ENCODE data around the gene TAF6L.
A peak's percentile ranks its signal among the peaks of the same experiment; 100 is the strongest.

TAF6L gene

GRCh38 chr11:62752177-62752785, 18.9 kb upstream of the TAF6L start:
- Histone ChIP-seq H3K36me3 (ENCODE audit: insufficient read depth, low read length) (no peaks in the 10 kb centered on the region), H3K79me2 (ENCODE audit: insufficient read depth, low read length) (peaks cover 19% of the 10 kb centered on the region; the same call in 1 of the 2 replicates), H3K9me3 (ENCODE audit: insufficient read depth, low read depth, low read length) (no peaks in the 10 kb centered on the region), H4K20me1 (ENCODE audit: insufficient read depth, low read length, poor library complexity, severe bottlenecking) (peaks cover 5% of the 10 kb centered on the region), H3K27me3 (ENCODE audit: insufficient read depth, low read length, poor library complexity, severe bottlenecking) (no peaks in the 10 kb centered on the region), H3K4me1 (ENCODE audit: insufficient read depth, low read length, poor library complexity, severe bottlenecking) (peaks cover 17% of the 10 kb centered on the region), H3K4me2 (ENCODE audit: low read depth, low read length, poor library complexity, severe bottlenecking) (peak overlapping the region; percentile 84), H3K4me3 (ENCODE audit: low read length, poor library complexity, severe bottlenecking) (no peak overlapping the region), H3K9ac (ENCODE audit: low read depth, low read length, poor library complexity, severe bottlenecking) (peak overlapping the region; percentile 72), H3F3A (ENCODE audit: low read depth) (no peaks in the 10 kb centered on the region), H3K9me2 (replicated peaks; ENCODE audit: low read depth, low read length) (no peaks in the 10 kb centered on the region), H2AFZ (ENCODE audit: low read length) (no peak overlapping the region)
- no peak for TF ChIP-seq CTCF (conservative IDR thresholded peaks at IDR 0.05; ENCODE audit: low read length)
- TF ChIP-seq EZH2phosphoT487 (IDR thresholded peaks at IDR 0.05; ENCODE audit: borderline replicate concordance) = no peak

- Histone ChIP-seq H3K9me3 (ENCODE audit: insufficient read depth, low read depth, low read length) (no peaks in the 10 kb centered on the region), H3F3A (ENCODE audit: low read depth) (no peaks in the 10 kb centered on the region), H3K9ac (ENCODE audit: low read depth, low read length, poor library complexity, severe bottlenecking) (peak overlapping the region; percentile 72), H2AFZ (ENCODE audit: low read length) (no peak overlapping the region; the same call in 1 of the 2 replicates), H3K9me2 (replicated peaks; ENCODE audit: low read depth, low read length) (no peaks in the 10 kb centered on the region), H3K36me3 (ENCODE audit: insufficient read depth, low read length) (no peaks in the 10 kb centered on the region), H3K4me3 (ENCODE audit: low read length, poor library complexity, severe bottlenecking) (peak overlapping the region; percentile 78), H3K79me2 (ENCODE audit: insufficient read depth, low read length) (peaks cover 19% of the 10 kb centered on the region; the same call in 1 of the 2 replicates), H3K4me1 (ENCODE audit: insufficient read depth, low read length, poor library complexity, severe bottlenecking) (peaks cover 17% of the 10 kb centered on the region), H3K27me3 (ENCODE audit: insufficient read depth, low read length, poor library complexity, severe bottlenecking) (no peaks in the 10 kb centered on the region), H4K20me1 (ENCODE audit: insufficient read depth, low read length, poor library complexity, severe bottlenecking) (peaks cover 5% of the 10 kb centered on the region), H3K4me2 (ENCODE audit: low read depth, low read length, poor library complexity, severe bottlenecking) (peak overlapping the region; percentile 84)
- TF ChIP-seq CTCF (conservative IDR thresholded peaks at IDR 0.05; ENCODE audit: low read length) (no peak), EZH2phosphoT487 (IDR thresholded peaks at IDR 0.05; ENCODE audit: borderline replicate concordance) (no peak)
Measured at GRCh38 chr11:62752994-62753735, 18.0 kb upstream of the TAF6L start.

- Histone ChIP-seq H3K9ac (ENCODE audit: low read depth, low read length, poor library complexity, severe bottlenecking) (peak within 1 kb of the TSS; percentile 72), H4K20me1 (ENCODE audit: insufficient read depth, low read length, poor library complexity, severe bottlenecking) (peaks cover 5% of the 10 kb centered on the region), H3K27me3 (ENCODE audit: insufficient read depth, low read length, poor library complexity, severe bottlenecking) (no peaks in the 10 kb centered on the region), H3K4me3 (ENCODE audit: low read length, poor library complexity, severe bottlenecking) (peak within 1 kb of the TSS; percentile 78), H3K9me2 (replicated peaks; ENCODE audit: low read depth, low read length) (no peaks in the 10 kb centered on the region), H3K4me2 (ENCODE audit: low read depth, low read length, poor library complexity, severe bottlenecking) (peak within 1 kb of the TSS; percentile 84), H3K36me3 (ENCODE audit: insufficient read depth, low read length) (no peaks in the 10 kb centered on the region), H3K4me1 (ENCODE audit: insufficient read depth, low read length, poor library complexity, severe bottlenecking) (peaks cover 17% of the 10 kb centered on the region), H2AFZ (ENCODE audit: low read length) (peak within 1 kb of the TSS; percentile 90), H3K9me3 (ENCODE audit: insufficient read depth, low read depth, low read length) (no peaks in the 10 kb centered on the region), H3K79me2 (ENCODE audit: insufficient read depth, low read length) (peaks cover 19% of the 10 kb centered on the region; the same call in 1 of the 2 replicates), H3F3A (ENCODE audit: low read depth) (no peaks in the 10 kb centered on the region)
- TF ChIP-seq CTCF (conservative IDR thresholded peaks at IDR 0.05; ENCODE audit: low read length) (no peak), EZH2phosphoT487 (IDR thresholded peaks at IDR 0.05; ENCODE audit: borderline replicate concordance) (no peak)
Measured at GRCh38 chr11:62753736-62754603, 17.2 kb upstream of the TAF6L start, which contains the start of gene ZBTB3. Gene ZBTB3, minus strand, starts transcription at chr11:62754160. Its CDS starts 496 bp downstream, at chr11:62753664.
